ENCODE measurements around the gene ADSL.
"Not testable (repeated sequence)": the region's sequence is repeated elsewhere in the genome, so short reads cannot be mapped to it uniquely, and the experiment has no call there.

Gene ADSL

GRCh38 chr22:40377931-40378330 lies 31.6 kb downstream of the ADSL start:
- no peak for DNase-seq (ENCODE audit: low read depth)
- H3K4me3 ChIP-seq (ENCODE audit: low read depth, low read length) = no peak overlapping the region
- TF ChIP-seq, protein P1, sequence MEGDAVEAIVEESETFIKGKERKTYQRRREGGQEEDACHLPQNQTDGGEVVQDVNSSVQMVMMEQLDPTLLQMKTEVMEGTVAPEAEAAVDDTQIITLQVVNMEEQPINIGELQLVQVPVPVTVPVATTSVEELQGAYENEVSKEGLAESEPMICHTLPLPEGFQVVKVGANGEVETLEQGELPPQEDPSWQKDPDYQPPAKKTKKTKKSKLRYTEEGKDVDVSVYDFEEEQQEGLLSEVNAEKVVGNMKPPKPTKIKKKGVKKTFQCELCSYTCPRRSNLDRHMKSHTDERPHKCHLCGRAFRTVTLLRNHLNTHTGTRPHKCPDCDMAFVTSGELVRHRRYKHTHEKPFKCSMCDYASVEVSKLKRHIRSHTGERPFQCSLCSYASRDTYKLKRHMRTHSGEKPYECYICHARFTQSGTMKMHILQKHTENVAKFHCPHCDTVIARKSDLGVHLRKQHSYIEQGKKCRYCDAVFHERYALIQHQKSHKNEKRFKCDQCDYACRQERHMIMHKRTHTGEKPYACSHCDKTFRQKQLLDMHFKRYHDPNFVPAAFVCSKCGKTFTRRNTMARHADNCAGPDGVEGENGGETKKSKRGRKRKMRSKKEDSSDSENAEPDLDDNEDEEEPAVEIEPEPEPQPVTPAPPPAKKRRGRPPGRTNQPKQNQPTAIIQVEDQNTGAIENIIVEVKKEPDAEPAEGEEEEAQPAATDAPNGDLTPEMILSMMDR (IDR thresholded peaks at IDR 0.05; ENCODE audit: control insufficient read depth, extremely low read depth, insufficient read depth) = no peak

DNA sequence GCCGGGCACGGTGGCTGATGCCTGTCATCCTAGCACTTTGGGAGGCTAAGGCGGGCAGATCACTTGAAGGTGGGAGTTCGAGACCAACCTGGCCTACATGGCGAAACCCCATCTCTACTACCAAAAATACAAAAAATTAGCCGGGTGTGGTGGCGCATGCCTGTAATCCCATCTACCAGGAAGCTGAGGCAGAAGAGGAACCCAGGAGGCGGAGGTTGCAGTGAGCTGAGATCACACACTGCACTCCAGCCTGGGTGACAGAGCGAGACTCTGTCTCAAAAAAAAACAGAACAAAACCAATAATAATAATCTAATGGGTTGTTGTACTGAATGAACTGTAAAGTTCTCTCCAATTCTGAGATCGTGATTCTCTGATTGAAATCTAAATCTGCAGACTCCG lies 32.1 kb downstream of the ADSL start:
- DNase-seq (ENCODE audit: low read depth); H3K4me3 ChIP-seq (ENCODE audit: low read depth, low read length): not testable (repeated sequence)

- DNase-seq (ENCODE audit: low read depth) = no peak
- TF ChIP-seq, protein P1 (IDR thresholded peaks at IDR 0.05; ENCODE audit: control insufficient read depth, extremely low read depth, insufficient read depth) = no peak
- no peak overlapping the region for H3K4me3 ChIP-seq (ENCODE audit: low read depth, low read length)
Observed at GRCh38 chr22:40381461-40381860, 35.2 kb downstream of the ADSL start.

GRCh38 chr22:40383905-40384304 lies 37.6 kb downstream of the ADSL start:
- no peak for DNase-seq (ENCODE audit: low read depth)
- TF ChIP-seq, protein P1 (IDR thresholded peaks at IDR 0.05; ENCODE audit: control insufficient read depth, extremely low read depth, insufficient read depth) = no peak
- no peak overlapping the region for H3K4me3 ChIP-seq (ENCODE audit: low read depth, low read length)

GRCh38 chr22:40385036-40385782 lies 38.9 kb downstream of the ADSL start:
- TF ChIP-seq, protein P1 (IDR thresholded peaks at IDR 0.05; ENCODE audit: control insufficient read depth, extremely low read depth, insufficient read depth) = no peak
- H3K4me3 ChIP-seq (ENCODE audit: low read depth, low read length) = no peak overlapping the region
- DNase-seq (ENCODE audit: low read depth) = no peak

DNA sequence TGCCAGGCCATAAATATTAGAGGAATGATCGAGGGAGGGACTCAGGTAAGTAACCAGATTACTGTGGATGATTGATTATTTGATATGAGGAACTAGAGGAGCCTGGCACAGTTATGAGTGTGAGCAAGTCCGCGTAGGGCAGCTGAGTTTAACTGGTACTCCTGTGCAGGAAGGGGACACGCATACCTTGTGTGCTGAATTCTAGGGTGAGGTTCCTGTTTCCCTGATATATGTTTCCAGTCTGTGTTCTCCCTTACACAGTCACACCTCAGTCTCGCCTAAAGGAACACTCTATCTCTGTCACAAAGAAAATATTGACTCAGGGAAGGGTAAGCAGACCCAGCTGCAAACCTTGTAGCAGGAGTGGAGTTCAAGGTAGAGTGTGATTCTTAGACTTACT lies 41.4 kb downstream of the ADSL start:
- H3K4me3 ChIP-seq (ENCODE audit: low read depth, low read length) = peak overlapping the region; percentile 29
- TF ChIP-seq, protein P1 (IDR thresholded peaks at IDR 0.05; ENCODE audit: control insufficient read depth, extremely low read depth, insufficient read depth) = no peak
- DNase-seq (ENCODE audit: low read depth) = peak; percentile 50

GRCh38 chr22:40388231-40388630 lies 41.9 kb downstream of the ADSL start:
- no peak for DNase-seq (ENCODE audit: low read depth)
- TF ChIP-seq, protein P1 (IDR thresholded peaks at IDR 0.05; ENCODE audit: control insufficient read depth, extremely low read depth, insufficient read depth) = no peak
- H3K4me3 ChIP-seq (ENCODE audit: low read depth, low read length) = 0 out of 2 replicates have a peak overlapping the region, but pooled peaks have one; percentile 2
